NB4 (cell line): Measurements from ENCODE around the gene MAN1A2.

Experiments used
- DNase-seq: peaks from one replicate; pipeline ENCODE4 v3.0.0; 2010; ENCODE audit warnings: low read depth
- H3K4me3 ChIP-seq: one replicate; pipeline ENCODE4 v1.5.1; 2011; ENCODE audit warnings: mild to moderate bottlenecking, low read depth, low read length, moderate library complexity
- CTCF ChIP-seq: IDR thresholded peaks from one replicate; pipeline ENCODE4 v1.5.1; 2012; ENCODE audit warnings: low read depth, low read length
- MAX ChIP-seq: IDR thresholded peaks from 2 replicates; pipeline ENCODE4 v1.6.1; 2011; ENCODE audit warnings: low read depth, low read length
- MYC ChIP-seq: IDR thresholded peaks from 2 replicates; pipeline ENCODE4 v1.6.1; 2011; ENCODE audit warnings: low read depth, low read length
- POLR2A ChIP-seq: IDR thresholded peaks from 2 replicates; pipeline ENCODE4 v1.6.1; 2011; ENCODE audit warnings: mild to moderate bottlenecking; ENCODE audit not compliant: insufficient read length; ENCODE audit errors: extremely low read depth

MAN1A2 gene

GRCh38 chr1:117405042-117405441, 37.8 kb downstream of the MAN1A2 start:
- TF ChIP-seq MAX (no peak), CTCF (no peak), MYC (no peak), POLR2A (no peak)
- H3K4me3 ChIP-seq, result no peak overlapping the region
- DNase-seq, result no peak

- no peak for TF ChIP-seq CTCF
- no peak for TF ChIP-seq POLR2A
- TF ChIP-seq MYC, result no peak
- TF ChIP-seq MAX, result no peak
- no peak overlapping the region for H3K4me3 ChIP-seq
- DNase-seq, result no peak
These were observed 45.2 kb downstream of the MAN1A2 start for GRCh38 chr1:117412472-117412871.

- no peak for TF ChIP-seq POLR2A
- no peak for TF ChIP-seq MAX
- TF ChIP-seq MYC, result no peak
- TF ChIP-seq CTCF, result no peak
- DNase-seq, result no peak
- H3K4me3 ChIP-seq, result no peak overlapping the region
These were observed 46.2 kb downstream of the MAN1A2 start for GRCh38 chr1:117413412-117413811.

GRCh38 chr1:117414943-117415342, 47.7 kb downstream of the MAN1A2 start:
- TF ChIP-seq POLR2A (no peak), MYC (no peak), CTCF (no peak), MAX (no peak)
- no peak for DNase-seq
- H3K4me3 ChIP-seq, result no peak overlapping the region

- TF ChIP-seq MAX (no peak), CTCF (no peak)
- no peak overlapping the region for H3K4me3 ChIP-seq
- DNase-seq, result no peak
These were observed 48.8 kb downstream of the MAN1A2 start for GRCh38 chr1:117416004-117416403.

GRCh38 chr1:117416546-117417125, 49.4 kb downstream of the MAN1A2 start:
- TF ChIP-seq CTCF, result no peak
- TF ChIP-seq MYC, result no peak
- TF ChIP-seq MAX, result no peak
- H3K4me3 ChIP-seq, result no peak overlapping the region
- DNase-seq, result no peak
